Measurements from ENCODE around the gene RPS18.

GRCh38 chr6:33297956-33298772 is 26.3 kb downstream of the RPS18 start:
- TF ChIP-seq NFIC (IDR thresholded peaks at IDR 0.05) (no peak), FOXM1 (IDR thresholded peaks at IDR 0.05; ENCODE audit: borderline replicate concordance, low read depth) (no peak), TCF12 (IDR thresholded peaks at IDR 0.05; ENCODE audit: low read depth) (no peak), CEBPB (IDR thresholded peaks at IDR 0.05) (no peak), YY1 (IDR thresholded peaks at IDR 0.05; ENCODE audit: low read depth) (no peak), REST (IDR thresholded peaks at IDR 0.05; ENCODE audit: low read depth) (no peak), USF1 (IDR thresholded peaks at IDR 0.05) (no peak), TAF1 (IDR thresholded peaks at IDR 0.05; ENCODE audit: low read depth) (0 out of 2 replicates have a peak, but pooled peaks have one; percentile 29), EP300 (IDR thresholded peaks at IDR 0.05; ENCODE audit: borderline replicate concordance) (no peak), MAX (IDR thresholded peaks at IDR 0.05) (no peak; the same call in 1 of the 2 replicates), EGR1 (IDR thresholded peaks at IDR 0.05) (no peak)

All from Ishikawa (cell line).